Kidney epithelial cell (primary cell): ENCODE measurements around the gene MPZL2. TPM values are rescaled to one million over a fixed set of nuclear protein-coding genes. Genes with fewer than 3 reads are reported as not detected.

Experiments used
- DNase-seq: peaks from one replicate; pipeline ENCODE4 v3.0.0-alpha.2; 2010; ENCODE audit warnings: low read depth
- H3K27me3 ChIP-seq: 2 replicates; pipeline ENCODE4 v1.6.0; 2011; ENCODE audit warnings: low read length; ENCODE audit not compliant: control insufficient read depth, insufficient read depth
- H3K36me3 ChIP-seq: 2 replicates; pipeline ENCODE4 v1.5.1; 2011; ENCODE audit warnings: low read length; ENCODE audit not compliant: control insufficient read depth, insufficient read depth
- H3K4me3 ChIP-seq: 2 replicates; pipeline ENCODE4 v1.5.1; 2011; ENCODE audit warnings: low read depth, mild to moderate bottlenecking, control low read depth, low read length
- total RNA-seq: library from RNA; depleted of rRNA; stranded (reverse); fragments of >200 nt; gene quantifications from 2 replicates; pipeline ENCODE4 v1.2.3, GENCODE V29; 2015
- TF ChIP-seq, protein P1 (sequence below): IDR thresholded peaks from 2 replicates; pipeline ENCODE4 v1.5.1; 2011; ENCODE audit warnings: mild to moderate bottlenecking, moderate library complexity, low read length, control low read depth, inconsistent platforms; ENCODE audit not compliant: insufficient read depth, poor library complexity, severe bottlenecking

Gene MPZL2
- total RNA-seq, 1 donor from 2014 or later = 13.1 TPM

DNA sequence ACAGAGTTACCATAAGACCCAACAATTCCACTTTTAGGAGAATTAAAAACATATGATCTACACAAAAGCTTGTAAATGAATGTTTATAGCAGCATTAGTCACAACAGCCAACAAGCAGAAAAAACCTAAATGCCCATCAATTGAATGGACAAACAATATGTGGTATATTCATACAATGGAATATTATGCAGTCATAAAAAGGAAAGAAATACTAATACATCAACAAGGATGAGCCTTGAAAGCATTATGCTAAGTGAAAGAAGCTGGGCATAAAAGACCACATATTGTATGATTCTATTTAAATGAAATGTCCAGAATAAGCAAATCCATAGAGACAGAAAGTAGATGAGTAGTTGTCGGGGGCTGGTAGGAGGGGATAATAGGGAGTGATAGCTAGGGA lies 5.0 kb downstream of the MPZL2 start:
- Histone ChIP-seq H3K36me3 (no peaks in the 10 kb centered on the region), H3K27me3 (no peaks in the 10 kb centered on the region), H3K4me3 (no peak overlapping the region)
- DNase-seq = no peak
- TF ChIP-seq, protein P1, sequence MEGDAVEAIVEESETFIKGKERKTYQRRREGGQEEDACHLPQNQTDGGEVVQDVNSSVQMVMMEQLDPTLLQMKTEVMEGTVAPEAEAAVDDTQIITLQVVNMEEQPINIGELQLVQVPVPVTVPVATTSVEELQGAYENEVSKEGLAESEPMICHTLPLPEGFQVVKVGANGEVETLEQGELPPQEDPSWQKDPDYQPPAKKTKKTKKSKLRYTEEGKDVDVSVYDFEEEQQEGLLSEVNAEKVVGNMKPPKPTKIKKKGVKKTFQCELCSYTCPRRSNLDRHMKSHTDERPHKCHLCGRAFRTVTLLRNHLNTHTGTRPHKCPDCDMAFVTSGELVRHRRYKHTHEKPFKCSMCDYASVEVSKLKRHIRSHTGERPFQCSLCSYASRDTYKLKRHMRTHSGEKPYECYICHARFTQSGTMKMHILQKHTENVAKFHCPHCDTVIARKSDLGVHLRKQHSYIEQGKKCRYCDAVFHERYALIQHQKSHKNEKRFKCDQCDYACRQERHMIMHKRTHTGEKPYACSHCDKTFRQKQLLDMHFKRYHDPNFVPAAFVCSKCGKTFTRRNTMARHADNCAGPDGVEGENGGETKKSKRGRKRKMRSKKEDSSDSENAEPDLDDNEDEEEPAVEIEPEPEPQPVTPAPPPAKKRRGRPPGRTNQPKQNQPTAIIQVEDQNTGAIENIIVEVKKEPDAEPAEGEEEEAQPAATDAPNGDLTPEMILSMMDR = no peak

DNA sequence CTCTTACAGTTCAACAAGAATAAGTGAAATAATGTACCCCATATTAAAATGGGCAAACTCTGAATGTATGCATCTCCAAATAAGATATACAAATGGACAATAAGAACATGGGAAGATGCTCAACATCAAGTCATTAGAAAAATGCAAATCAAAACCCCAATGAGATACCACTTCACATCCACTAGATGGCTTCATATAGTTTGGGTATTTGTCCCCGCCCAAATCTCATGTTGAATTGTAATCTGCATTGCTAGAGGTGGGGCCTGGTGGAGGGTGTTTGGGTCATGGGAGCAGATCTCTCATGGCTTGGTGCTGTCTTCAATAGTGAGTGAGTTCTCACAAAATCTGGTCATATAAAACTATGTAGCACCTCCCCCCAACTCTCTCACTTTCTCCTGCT lies 5.7 kb downstream of the MPZL2 start:
- DNase-seq = no peak
- TF ChIP-seq, protein P1 = peak; percentile 31
- Histone ChIP-seq H3K36me3 (no peaks in the 10 kb centered on the region), H3K4me3 (no peak overlapping the region), H3K27me3 (no peaks in the 10 kb centered on the region)

DNA sequence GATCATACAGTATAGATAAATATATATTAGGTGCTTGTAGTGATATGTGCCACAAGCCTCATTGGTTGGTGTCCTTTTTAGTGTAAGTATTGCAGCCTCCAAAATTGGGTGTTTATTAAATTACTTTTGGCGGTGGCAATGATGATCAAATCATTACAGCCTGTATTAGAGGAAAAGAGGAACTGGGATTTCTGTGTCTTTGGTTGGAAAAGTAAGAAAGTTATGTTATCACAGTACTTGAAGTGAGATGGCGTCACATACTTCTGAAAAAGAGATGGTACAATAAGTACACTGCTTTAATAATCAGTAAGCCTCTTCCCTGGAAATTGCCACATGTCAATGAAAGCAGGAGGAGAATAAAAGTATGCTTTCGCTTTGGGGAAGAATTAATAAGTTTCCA lies 11.4 kb downstream of the MPZL2 start:
- H3K4me3 ChIP-seq = peak overlapping the region; percentile 91
- TF ChIP-seq, protein P1 = no peak
- no peaks in the 10 kb centered on the region for H3K36me3 ChIP-seq
- no peak for DNase-seq
- H3K27me3 ChIP-seq = no peaks in the 10 kb centered on the region

DNA sequence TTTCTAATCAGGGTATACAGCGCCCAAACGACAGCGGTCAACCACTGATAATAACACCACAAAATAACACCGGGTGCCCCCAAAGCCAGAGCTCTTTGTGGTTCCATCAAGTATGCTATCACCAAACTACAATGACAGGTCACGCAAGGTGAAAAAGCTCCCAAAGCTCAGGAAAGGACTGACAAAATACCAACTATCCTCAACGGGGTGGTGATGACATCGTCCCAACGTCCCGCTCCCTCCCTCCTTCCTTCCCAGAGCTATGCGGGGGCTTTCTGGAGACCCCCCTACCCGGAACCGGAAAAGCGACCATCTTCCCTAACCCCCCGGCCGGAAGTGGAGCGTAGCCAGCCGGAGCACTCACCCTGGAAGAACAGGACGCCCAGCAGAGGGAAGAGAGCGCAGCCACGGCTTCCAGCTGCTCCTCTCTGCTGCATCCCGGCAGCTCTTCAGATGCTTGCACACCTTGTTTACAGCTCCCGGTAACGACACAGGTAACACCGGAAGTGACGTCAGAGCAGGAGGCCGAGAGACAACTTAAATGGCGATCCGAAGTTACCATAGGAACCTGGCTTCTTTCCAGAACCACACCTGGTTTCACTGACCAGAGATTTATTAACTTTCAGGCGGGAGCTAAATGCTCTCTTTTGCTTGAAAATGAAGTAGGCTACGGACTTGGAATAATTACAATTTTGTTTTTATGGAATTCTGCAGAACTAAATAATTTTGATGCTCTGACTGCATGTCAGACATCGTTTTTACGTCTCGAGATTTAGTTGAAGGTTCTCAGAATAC lies 12.0 kb downstream of the MPZL2 start, which contains the start of gene MPZL3:
TSS of gene MPZL3 (minus strand) at position 508 of the 795 bp plus-strand sequence. CDS start at position 437, 71 bp downstream.
- Histone ChIP-seq H3K36me3 (no peaks in the 10 kb centered on the region), H3K4me3 (peak within 1 kb of the TSS; percentile 91), H3K27me3 (no peaks in the 10 kb centered on the region)
- TF ChIP-seq, protein P1 = no peak
- DNase-seq = peak; percentile 79

DNA sequence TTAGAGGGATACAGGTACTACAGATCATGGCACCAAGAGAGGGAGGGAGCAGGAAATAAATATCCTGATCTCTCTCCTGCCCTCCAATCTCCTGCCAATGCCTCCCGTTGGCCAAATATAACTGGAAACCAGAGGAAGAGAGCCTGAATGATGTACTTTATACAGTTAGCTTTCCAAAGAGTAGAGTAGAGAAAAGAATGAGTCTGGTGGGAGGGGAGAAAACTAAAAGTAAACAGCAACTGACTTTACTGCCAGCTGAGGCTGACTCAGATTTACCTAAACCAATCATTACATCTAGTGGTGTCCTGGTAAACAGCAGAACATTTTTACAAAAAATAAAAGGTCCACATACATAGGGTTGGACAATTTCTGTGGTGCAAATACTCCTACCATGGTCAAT lies 17.1 kb downstream of the MPZL2 start:
- no peak overlapping the region for H3K4me3 ChIP-seq
- no peaks in the 10 kb centered on the region for H3K36me3 ChIP-seq
- no peaks in the 10 kb centered on the region for H3K27me3 ChIP-seq
- TF ChIP-seq, protein P1 = no peak
- DNase-seq = no peak

DNA sequence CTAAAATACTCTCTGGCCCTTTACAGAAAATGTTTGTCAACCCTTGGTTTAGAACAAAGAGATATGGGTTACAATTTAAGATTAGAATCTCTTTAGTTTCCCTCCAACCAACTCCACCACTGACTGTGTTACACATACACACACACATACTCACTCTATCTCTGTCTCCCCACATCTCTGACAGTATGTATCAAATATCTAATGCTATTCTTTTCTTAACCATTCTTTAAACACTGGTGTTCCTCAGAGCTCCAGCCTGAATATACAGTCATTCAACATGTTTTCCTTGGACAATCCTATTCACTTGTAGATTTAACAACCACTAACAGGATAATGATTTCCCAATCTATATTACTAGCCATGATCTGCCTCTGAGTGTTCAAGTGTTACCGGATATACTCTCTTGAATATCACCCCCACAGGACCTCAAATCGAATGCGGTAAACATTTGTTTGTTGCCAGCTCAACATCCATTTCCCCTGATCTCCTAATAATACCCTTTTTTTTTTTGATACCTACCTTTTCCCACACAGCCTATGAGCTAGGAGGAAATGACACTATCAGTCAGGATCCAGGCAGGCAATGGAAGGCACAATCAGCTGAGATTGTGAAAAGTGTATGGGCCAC lies 18.0 kb downstream of the MPZL2 start:
- no peak overlapping the region for H3K4me3 ChIP-seq
- TF ChIP-seq, protein P1 = no peak
- no peak for DNase-seq
- H3K27me3 ChIP-seq = no peaks in the 10 kb centered on the region
- H3K36me3 ChIP-seq = no peaks in the 10 kb centered on the region
